Measurements from ENCODE around the gene DIS3L2. TPM values are rescaled to one million over a fixed set of nuclear protein-coding genes. Genes with fewer than 3 reads are reported as not detected.

DIS3L2 gene
- total RNA-seq, 1 donor from 2014 or later: 30.2 TPM

GRCh38 chr2:232339121-232340081, 377.9 kb downstream of the DIS3L2 start:
- Mint-ChIP-seq H3K4me1 (ENCODE audit: low read depth) (no peaks in the 10 kb centered on the region), H3K27me3 (ENCODE audit: low read depth) (peaks cover 3% of the 10 kb centered on the region), H3K4me3 (ENCODE audit: low read depth) (no peak overlapping the region), H3K9me3 (no peaks in the 10 kb centered on the region), H3K27ac (no peak overlapping the region), H3K36me3 (ENCODE audit: low read depth) (no peaks in the 10 kb centered on the region)
- DNase-seq (ENCODE audit: low spot score): no peak
- intact Hi-C loops (cut with micrococcal nuclease): no loop called here

GRCh38 chr2:232340171-232340935, 378.8 kb downstream of the DIS3L2 start:
- H3K36me3 Mint-ChIP-seq (ENCODE audit: low read depth): no peaks in the 10 kb centered on the region
- no peak overlapping the region for H3K27ac Mint-ChIP-seq
- no peaks in the 10 kb centered on the region for H3K9me3 Mint-ChIP-seq
- H3K4me1 Mint-ChIP-seq (ENCODE audit: low read depth): no peaks in the 10 kb centered on the region
- peaks cover 3% of the 10 kb centered on the region for H3K27me3 Mint-ChIP-seq (ENCODE audit: low read depth)
- no peak for DNase-seq (ENCODE audit: low spot score)
- H3K4me3 Mint-ChIP-seq (ENCODE audit: low read depth): no peak overlapping the region
- intact Hi-C loops (cut with micrococcal nuclease): no loop called here

GRCh38 chr2:232341061-232341738, 379.7 kb downstream of the DIS3L2 start:
- intact Hi-C loops (cut with micrococcal nuclease): no loop called here
- DNase-seq (ENCODE audit: low spot score): no peak
- peaks cover 3% of the 10 kb centered on the region for H3K27me3 Mint-ChIP-seq (ENCODE audit: low read depth)
- no peaks in the 10 kb centered on the region for H3K9me3 Mint-ChIP-seq
- no peak overlapping the region for H3K4me3 Mint-ChIP-seq (ENCODE audit: low read depth)
- H3K4me1 Mint-ChIP-seq (ENCODE audit: low read depth): no peaks in the 10 kb centered on the region
- H3K36me3 Mint-ChIP-seq (ENCODE audit: low read depth): no peaks in the 10 kb centered on the region
- no peak overlapping the region for H3K27ac Mint-ChIP-seq

- Mint-ChIP-seq H3K27me3 (ENCODE audit: low read depth) (peaks cover 7% of the 10 kb centered on the region), H3K4me1 (ENCODE audit: low read depth) (no peaks in the 10 kb centered on the region), H3K9me3 (no peaks in the 10 kb centered on the region), H3K36me3 (ENCODE audit: low read depth) (no peaks in the 10 kb centered on the region), H3K27ac (no peak overlapping the region), H3K4me3 (ENCODE audit: low read depth) (no peak overlapping the region)
- intact Hi-C loops (cut with micrococcal nuclease): no loop called here
- no peak for DNase-seq (ENCODE audit: low spot score)
These were observed 380.2 kb downstream of the DIS3L2 start for GRCh38 chr2:232341739-232342126.

GRCh38 chr2:232342635-232343565, 381.4 kb downstream of the DIS3L2 start:
- Mint-ChIP-seq H3K9me3 (no peaks in the 10 kb centered on the region), H3K27ac (no peak overlapping the region), H3K4me1 (ENCODE audit: low read depth) (no peaks in the 10 kb centered on the region), H3K36me3 (ENCODE audit: low read depth) (no peaks in the 10 kb centered on the region), H3K4me3 (ENCODE audit: low read depth) (no peak overlapping the region), H3K27me3 (ENCODE audit: low read depth) (peaks cover 10% of the 10 kb centered on the region)
- DNase-seq (ENCODE audit: low spot score): no peak
- intact Hi-C loops (cut with micrococcal nuclease): no loop called here

GRCh38 chr2:232343821-232344220, 382.3 kb downstream of the DIS3L2 start:
- intact Hi-C loops (cut with micrococcal nuclease): no loop called here
- Mint-ChIP-seq H3K27me3 (ENCODE audit: low read depth) (peaks cover 13% of the 10 kb centered on the region), H3K27ac (no peak overlapping the region), H3K9me3 (no peaks in the 10 kb centered on the region), H3K4me1 (ENCODE audit: low read depth) (no peaks in the 10 kb centered on the region), H3K36me3 (ENCODE audit: low read depth) (no peaks in the 10 kb centered on the region), H3K4me3 (ENCODE audit: low read depth) (no peak overlapping the region)
- no peak for DNase-seq (ENCODE audit: low spot score)

GRCh38 chr2:232345251-232345650, 383.7 kb downstream of the DIS3L2 start:
- Mint-ChIP-seq H3K36me3 (ENCODE audit: low read depth) (no peaks in the 10 kb centered on the region), H3K9me3 (no peaks in the 10 kb centered on the region), H3K27me3 (ENCODE audit: low read depth) (peaks cover 17% of the 10 kb centered on the region), H3K4me1 (ENCODE audit: low read depth) (no peaks in the 10 kb centered on the region), H3K4me3 (ENCODE audit: low read depth) (no peak overlapping the region), H3K27ac (no peak overlapping the region)
- DNase-seq (ENCODE audit: low spot score): no peak
- intact Hi-C loops (cut with micrococcal nuclease): no loop called here

- Mint-ChIP-seq H3K27me3 (ENCODE audit: low read depth) (peaks cover 26% of the 10 kb centered on the region), H3K4me1 (ENCODE audit: low read depth) (no peaks in the 10 kb centered on the region), H3K4me3 (ENCODE audit: low read depth) (no peak overlapping the region), H3K36me3 (ENCODE audit: low read depth) (no peaks in the 10 kb centered on the region), H3K9me3 (no peaks in the 10 kb centered on the region), H3K27ac (no peak overlapping the region)
- no peak for DNase-seq (ENCODE audit: low spot score)
- intact Hi-C loops (cut with micrococcal nuclease): no loop called here
These were observed 385.9 kb downstream of the DIS3L2 start for GRCh38 chr2:232347369-232347768.

GRCh38 chr2:232348936-232349335, 387.4 kb downstream of the DIS3L2 start:
- H3K27me3 Mint-ChIP-seq (ENCODE audit: low read depth): peaks cover 28% of the 10 kb centered on the region
- no peak for DNase-seq (ENCODE audit: low spot score)
- no peak overlapping the region for H3K27ac Mint-ChIP-seq
- H3K36me3 Mint-ChIP-seq (ENCODE audit: low read depth): no peaks in the 10 kb centered on the region
- intact Hi-C loops (cut with micrococcal nuclease): no loop called here
- H3K4me1 Mint-ChIP-seq (ENCODE audit: low read depth): no peaks in the 10 kb centered on the region
- H3K4me3 Mint-ChIP-seq (ENCODE audit: low read depth): no peak overlapping the region
- H3K9me3 Mint-ChIP-seq: no peaks in the 10 kb centered on the region

GRCh38 chr2:232349546-232349945, 388.0 kb downstream of the DIS3L2 start:
- Mint-ChIP-seq H3K9me3 (no peaks in the 10 kb centered on the region), H3K36me3 (ENCODE audit: low read depth) (no peaks in the 10 kb centered on the region), H3K27ac (no peak overlapping the region), H3K4me3 (ENCODE audit: low read depth) (no peak overlapping the region), H3K27me3 (ENCODE audit: low read depth) (peaks cover 29% of the 10 kb centered on the region), H3K4me1 (ENCODE audit: low read depth) (no peaks in the 10 kb centered on the region)
- DNase-seq (ENCODE audit: low spot score): no peak
- intact Hi-C loops (cut with micrococcal nuclease): no loop called here

- intact Hi-C loops (cut with micrococcal nuclease): loop anchor here (5.0 kb wide), 1 partner anchor 37 kb away; no protein-coding TSS in a partner anchor
- Mint-ChIP-seq H3K4me3 (ENCODE audit: low read depth) (no peak overlapping the region), H3K36me3 (ENCODE audit: low read depth) (no peaks in the 10 kb centered on the region), H3K27ac (no peak overlapping the region), H3K9me3 (no peaks in the 10 kb centered on the region), H3K27me3 (ENCODE audit: low read depth) (peaks cover 29% of the 10 kb centered on the region), H3K4me1 (ENCODE audit: low read depth) (no peaks in the 10 kb centered on the region)
- no peak for DNase-seq (ENCODE audit: low spot score)
These were observed 388.6 kb downstream of the DIS3L2 start for GRCh38 chr2:232349946-232350635.

Data from activated T-helper 2 cell treated with anti-CD3 and anti-CD28 coated beads, Interferon-gamma antibody, Interleukin-2, Interleukin-4, amounts not matched to agents 10 μg/mL and 5 μg/mL and 100 μg/mL, durations not matched to agents 14 hours and 24 hours and 36 hours (primary cell).